Fibroblast of gingiva (primary cell): ENCODE measurements around the gene ACAN.

Source experiments
- DNase-seq: peaks from one replicate; pipeline ENCODE4 v3.0.0-alpha.2; 2011; ENCODE audit warnings: low read depth

ACAN gene

GRCh38 chr15:88802250-88802990 lies 816 bp upstream of the ACAN start:
- DNase-seq, result no peak

- DNase-seq, result no peak
Observed at GRCh38 chr15:88802991-88803240, 320 bp upstream of the ACAN start.

GRCh38 chr15:88803920-88804247 lies 648 bp downstream of the ACAN start:
- DNase-seq, result no peak

- no peak for DNase-seq
Observed at GRCh38 chr15:88804257-88804656, 1.0 kb downstream of the ACAN start.

- DNase-seq, result no peak
Observed at GRCh38 chr15:88805031-88805780, 2.0 kb downstream of the ACAN start.

- DNase-seq, result no peak
Observed at GRCh38 chr15:88810446-88810845, 7.2 kb downstream of the ACAN start.

GRCh38 chr15:88812133-88812532 lies 8.9 kb downstream of the ACAN start:
- DNase-seq, result no peak

- DNase-seq, result no peak
Observed at GRCh38 chr15:88813960-88814359, 10.7 kb downstream of the ACAN start.

GRCh38 chr15:88814393-88814792 lies 11.2 kb downstream of the ACAN start:
- no peak for DNase-seq

GRCh38 chr15:88818920-88819319 lies 15.7 kb downstream of the ACAN start:
- no peak for DNase-seq

- no peak for DNase-seq
Observed at GRCh38 chr15:88821993-88822392, 18.8 kb downstream of the ACAN start.

GRCh38 chr15:88828791-88829190 lies 25.6 kb downstream of the ACAN start:
- DNase-seq, result no peak

GRCh38 chr15:88830016-88830415 lies 26.8 kb downstream of the ACAN start:
- no peak for DNase-seq

- no peak for DNase-seq
Observed at GRCh38 chr15:88832820-88833730, 29.8 kb downstream of the ACAN start.

GRCh38 chr15:88833731-88834100 lies 30.5 kb downstream of the ACAN start:
- DNase-seq, result no peak

GRCh38 chr15:88834211-88834812 lies 31.1 kb downstream of the ACAN start:
- DNase-seq, result peak; percentile 63

- peak; percentile 62 for DNase-seq
Observed at GRCh38 chr15:88835119-88835518, 31.9 kb downstream of the ACAN start.

- no peak for DNase-seq
Observed at GRCh38 chr15:88835646-88836045, 32.4 kb downstream of the ACAN start.

- no peak for DNase-seq
Observed at GRCh38 chr15:88838667-88839066, 35.4 kb downstream of the ACAN start.

GRCh38 chr15:88839146-88839545 lies 35.9 kb downstream of the ACAN start:
- DNase-seq, result no peak

GRCh38 chr15:88839961-88840360 lies 36.7 kb downstream of the ACAN start:
- no peak for DNase-seq

GRCh38 chr15:88841236-88841635 lies 38.0 kb downstream of the ACAN start:
- DNase-seq, result no peak

GRCh38 chr15:88842156-88842555 lies 38.9 kb downstream of the ACAN start:
- no peak for DNase-seq
